ENCODE results near the gene RGS17.
A peak's percentile ranks its signal among the peaks of the same experiment; 100 is the strongest.
"Not testable (repeated sequence)": the region's sequence is repeated elsewhere in the genome, so short reads cannot be mapped to it uniquely, and the experiment has no call there.

The RGS17 gene

DNA sequence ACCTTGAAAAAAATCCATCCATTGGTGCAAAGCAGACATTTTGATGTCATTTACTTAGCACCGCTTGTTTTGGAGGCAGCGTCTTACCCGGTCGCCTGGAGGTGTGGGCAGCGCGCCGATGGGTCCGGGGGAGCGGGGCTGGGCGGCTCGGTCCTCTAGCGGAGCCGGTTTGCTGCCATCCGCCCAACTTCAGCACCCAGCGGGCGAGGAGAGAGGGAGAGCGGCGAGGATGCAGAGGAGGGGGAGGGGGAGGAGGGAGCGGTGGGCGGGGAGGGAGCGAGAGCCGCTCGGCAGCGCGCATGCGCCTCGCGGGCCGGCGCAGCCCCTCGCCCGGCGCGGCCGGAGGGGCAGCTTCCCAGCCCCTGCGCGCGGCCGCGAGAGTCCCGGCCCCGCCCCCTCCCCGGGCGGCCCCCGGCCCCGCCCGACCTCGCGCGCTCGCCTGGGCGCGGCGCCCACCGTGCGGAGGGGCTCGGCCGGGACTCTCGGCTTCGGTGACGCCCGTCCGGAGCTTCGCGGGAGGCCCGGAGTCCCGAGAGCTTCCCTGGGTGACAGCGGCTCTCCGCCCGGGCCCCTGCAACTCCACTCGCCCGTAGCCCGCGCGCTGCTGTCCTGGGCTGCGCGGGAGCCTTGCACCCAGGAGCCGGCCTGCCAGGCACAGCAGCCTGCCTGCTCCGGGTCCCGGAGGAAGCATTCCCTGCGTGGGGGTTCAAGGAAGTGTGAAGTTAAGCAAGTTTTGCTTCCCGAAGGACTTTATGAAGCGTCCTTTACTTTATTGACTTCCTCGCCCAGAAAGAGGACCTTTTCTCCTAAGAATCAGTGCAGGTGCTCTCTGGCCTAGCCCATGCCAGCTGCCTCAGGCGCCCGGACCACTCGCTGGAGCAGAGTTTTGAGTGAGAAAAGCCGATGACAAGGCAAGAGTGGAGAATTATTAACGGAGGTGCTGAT is at the start of gene RGS17:
TSS of gene RGS17 (minus strand) at position 246 of the 945 bp plus-strand sequence. CDS start 87,264 bp downstream, outside the sequence.
- DNase-seq (ENCODE audit: low spot score) = peak; percentile 76

DNA sequence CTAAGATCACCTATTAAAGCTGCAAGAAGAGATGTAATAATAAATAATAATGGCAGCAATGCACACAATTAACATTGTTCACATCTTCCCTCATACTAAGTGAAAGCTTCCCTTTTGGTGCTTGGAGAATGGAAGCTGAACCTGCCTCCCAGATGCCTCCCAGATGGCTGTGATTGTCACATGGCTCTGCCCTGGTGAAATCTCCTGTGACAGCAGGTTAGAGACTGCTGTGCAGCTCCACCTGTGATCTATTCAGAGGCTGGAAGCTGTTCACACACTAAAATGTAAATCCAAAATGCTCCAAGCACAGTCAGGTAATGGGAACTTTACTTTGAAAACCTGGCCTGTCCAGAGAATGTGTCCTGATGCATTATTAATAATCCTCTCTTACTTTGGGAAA is 41.7 kb upstream of the RGS17 start:
- no peak for DNase-seq (ENCODE audit: low spot score)

GRCh38 chr6:153170511-153170910 is 39.4 kb upstream of the RGS17 start:
- no peak for DNase-seq (ENCODE audit: low spot score)

GRCh38 chr6:153167907-153168306 is 36.8 kb upstream of the RGS17 start:
- no peak for DNase-seq (ENCODE audit: low spot score)

- no peak for DNase-seq (ENCODE audit: low spot score)
These were observed 36.2 kb upstream of the RGS17 start for GRCh38 chr6:153167061-153167891.

- DNase-seq (ENCODE audit: low spot score) = peak; percentile 9
These were observed 31.6 kb upstream of the RGS17 start for GRCh38 chr6:153162646-153163045.

DNA sequence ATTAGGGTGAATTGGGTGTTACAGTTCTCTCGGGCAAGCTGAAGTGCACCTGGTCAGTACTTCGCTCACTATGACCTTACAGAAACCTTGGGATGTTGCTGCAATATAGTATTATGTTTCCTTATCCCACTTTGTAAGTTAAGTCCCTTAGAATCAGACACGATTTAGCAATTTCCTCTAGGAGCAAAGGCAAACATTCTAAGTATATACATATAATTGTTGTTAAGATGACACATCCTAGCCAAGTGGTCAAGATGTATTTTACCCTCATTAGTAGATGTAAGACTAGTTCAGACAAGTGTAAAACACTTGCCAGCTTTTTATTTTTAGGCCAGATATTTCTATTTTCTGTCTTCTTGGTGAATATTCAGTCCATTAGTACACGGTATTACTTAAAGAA is 31.1 kb upstream of the RGS17 start:
- DNase-seq (ENCODE audit: low spot score) = no peak

DNA sequence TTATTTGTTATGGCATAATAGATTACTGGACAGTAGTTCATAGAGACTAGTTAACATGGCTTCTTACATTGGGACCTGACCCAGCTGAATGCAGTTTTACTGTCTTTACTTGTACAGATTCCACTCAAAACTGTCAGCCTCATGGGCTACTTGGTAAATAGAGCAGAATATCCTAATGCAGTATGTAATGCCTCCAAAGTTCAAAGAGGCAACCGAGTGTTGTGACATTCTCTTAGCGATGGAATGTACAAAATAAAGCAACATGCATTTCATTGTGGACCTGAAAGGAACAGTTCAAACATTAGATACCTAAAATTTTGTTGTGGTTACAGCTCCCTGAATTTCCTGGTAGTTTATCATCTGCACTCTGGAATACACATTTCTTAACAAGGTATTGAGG is 29.1 kb upstream of the RGS17 start:
- DNase-seq (ENCODE audit: low spot score) = no peak

GRCh38 chr6:153150752-153151440 is 19.8 kb upstream of the RGS17 start:
- no peak for DNase-seq (ENCODE audit: low spot score)

DNA sequence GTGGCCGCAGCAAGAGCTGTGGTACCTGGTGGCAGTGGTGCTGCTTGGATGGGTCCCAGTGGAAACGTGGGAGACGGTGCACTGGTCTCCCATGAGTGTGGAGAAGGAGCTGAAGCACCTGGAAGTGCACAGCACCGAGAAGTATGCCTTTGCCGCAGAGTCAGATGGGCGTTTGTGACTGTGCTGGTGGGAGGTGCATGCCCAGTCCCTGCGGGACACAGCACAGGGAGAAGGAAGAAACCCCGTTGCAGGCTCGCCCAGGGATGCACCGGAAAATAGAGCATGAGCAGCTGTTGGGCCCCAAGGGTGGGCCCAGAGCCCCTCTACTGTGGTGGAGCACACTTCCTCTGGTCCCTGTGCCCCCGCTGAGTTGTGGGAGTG is 19.3 kb upstream of the RGS17 start:
- no peak for DNase-seq (ENCODE audit: low spot score)

DNA sequence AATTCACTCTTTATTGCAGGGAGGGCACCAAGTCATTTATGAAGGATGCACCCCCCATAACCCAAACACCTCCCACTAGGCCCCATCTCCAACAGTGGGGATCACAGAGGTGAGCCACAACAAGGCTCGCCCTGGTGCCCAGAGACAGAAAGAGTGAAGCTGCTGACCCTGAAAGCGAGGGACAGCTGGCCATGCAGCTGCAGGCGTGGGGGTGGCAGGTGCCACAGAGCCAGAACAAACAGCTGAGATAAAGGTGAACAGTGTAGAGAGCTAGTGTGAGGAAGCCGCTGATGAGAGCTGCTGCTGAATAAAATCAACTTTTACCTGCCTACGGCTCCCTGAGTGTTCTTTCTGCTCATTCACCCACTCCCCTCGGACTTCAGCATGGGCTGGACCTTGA is 18.8 kb upstream of the RGS17 start:
- DNase-seq (ENCODE audit: low spot score) = no peak

GRCh38 chr6:153146413-153146812 is 15.3 kb upstream of the RGS17 start:
- no peak for DNase-seq (ENCODE audit: low spot score)

GRCh38 chr6:153145591-153145990 is 14.5 kb upstream of the RGS17 start:
- no peak for DNase-seq (ENCODE audit: low spot score)

DNA sequence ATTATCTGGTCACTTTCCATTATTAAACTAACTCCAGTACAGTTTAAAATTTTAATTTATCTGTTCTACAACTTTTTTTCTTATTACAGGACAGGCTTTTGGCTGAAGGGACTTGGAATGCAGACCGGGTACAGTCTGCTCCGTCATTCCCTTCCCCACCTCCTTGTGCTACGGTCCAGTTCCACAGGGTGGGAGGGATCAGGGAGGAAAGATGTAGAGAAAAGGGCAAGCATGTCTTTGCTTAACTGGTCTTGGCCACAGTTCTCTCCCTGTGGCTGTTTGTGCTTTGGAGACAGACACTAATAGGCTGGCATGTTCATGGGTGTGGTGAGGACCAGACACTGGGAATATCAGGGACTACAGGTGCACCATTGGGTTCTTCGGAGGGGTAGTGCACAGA is 12.1 kb upstream of the RGS17 start:
- DNase-seq (ENCODE audit: low spot score) = no peak

DNA sequence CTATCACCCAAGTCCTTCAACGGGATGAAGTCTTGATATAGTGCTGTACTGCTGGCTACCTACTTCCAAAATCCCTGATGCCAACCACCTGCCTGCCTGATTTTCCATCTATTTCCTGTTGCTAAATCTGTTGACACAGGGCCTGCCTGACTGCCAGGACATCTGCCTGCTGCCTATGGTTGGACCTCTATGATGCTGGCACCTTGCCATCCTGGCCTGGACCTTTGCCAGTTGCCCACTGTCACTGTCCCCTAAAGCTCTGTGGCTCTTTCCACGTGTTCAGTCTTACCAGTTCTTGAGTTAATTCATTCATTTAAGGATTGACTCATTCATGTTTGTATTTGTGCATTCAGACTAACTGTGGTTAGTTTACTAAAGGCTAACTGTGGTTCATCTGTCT is 9.2 kb upstream of the RGS17 start:
- no peak for DNase-seq (ENCODE audit: low spot score)

DNA sequence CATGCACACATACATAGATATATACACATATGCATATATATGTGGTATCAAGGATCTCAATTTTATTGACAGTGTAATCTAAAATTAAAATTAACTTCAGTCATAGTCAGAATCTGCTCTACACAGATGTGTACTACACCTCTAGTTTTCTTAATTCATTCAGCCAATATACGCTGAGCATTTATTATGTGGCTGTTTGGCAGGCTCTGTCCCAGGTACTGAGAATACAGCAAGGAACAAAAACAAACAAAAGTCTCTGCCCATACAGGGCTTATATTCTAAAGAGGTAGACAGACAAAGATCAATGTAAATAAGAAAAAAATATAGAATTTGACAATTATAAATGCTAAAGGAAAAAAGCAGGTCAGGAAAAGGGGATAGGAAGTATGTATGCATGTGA is 7.8 kb upstream of the RGS17 start:
- DNase-seq (ENCODE audit: low spot score) = no peak

GRCh38 chr6:153135681-153136080 is 4.6 kb upstream of the RGS17 start:
- no peak for DNase-seq (ENCODE audit: low spot score)

- DNase-seq (ENCODE audit: low spot score) = not testable (repeated sequence)
These were observed 2.6 kb upstream of the RGS17 start for GRCh38 chr6:153133667-153134066.

GRCh38 chr6:153130515-153131036 is 506 bp downstream of the RGS17 start:
- no peak for DNase-seq (ENCODE audit: low spot score)

DNA sequence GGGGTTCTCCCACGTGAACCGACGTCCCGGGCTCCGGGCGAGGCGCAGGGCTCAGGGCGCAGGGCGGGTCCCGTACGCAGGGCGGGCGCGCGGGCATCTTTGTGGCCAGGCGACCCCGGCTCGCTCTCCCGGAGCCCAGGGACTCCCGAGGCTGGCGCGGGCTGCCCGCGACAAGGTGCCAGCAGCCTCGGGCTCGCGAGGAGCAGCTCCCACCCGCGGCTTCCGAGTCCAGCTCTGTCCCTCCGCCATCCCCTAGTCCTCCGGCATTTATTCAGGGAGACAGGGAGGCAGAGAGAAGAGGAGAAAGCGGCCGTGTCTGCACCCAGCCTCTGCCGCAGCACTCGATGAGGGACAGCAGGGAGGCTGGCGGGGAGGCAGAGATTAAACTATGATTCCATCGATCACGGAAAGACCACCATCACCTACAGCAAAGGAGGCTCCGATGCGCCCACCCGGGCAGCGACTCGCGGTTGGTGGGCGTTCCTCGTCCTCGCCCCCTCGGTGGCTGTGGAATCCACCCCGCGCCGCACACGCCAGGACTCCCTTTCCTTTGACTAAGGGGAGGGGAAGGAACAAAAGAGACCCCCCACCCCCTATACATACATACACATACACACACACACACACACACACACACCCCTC is 1.1 kb downstream of the RGS17 start:
- DNase-seq (ENCODE audit: low spot score) = peak; percentile 15

DNA sequence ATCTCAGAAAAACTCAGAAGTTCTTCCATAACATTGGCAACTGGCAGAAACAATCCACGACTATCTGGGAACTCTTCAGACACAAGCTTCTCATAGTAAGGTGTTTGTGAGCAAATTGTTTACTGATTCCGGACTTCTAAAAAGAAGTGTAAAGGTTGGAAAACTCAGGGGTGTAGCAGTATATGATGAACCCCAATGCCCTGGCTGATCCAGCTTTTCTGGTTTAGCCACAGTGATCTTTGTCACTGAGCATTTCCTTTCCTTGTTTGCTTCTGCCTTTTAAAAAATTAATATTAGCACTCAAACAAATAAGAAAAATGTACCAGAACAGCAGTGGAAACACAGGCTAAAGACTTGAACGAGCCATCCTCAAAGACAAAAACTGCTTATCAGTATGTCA is 4.9 kb downstream of the RGS17 start:
- DNase-seq (ENCODE audit: low spot score) = no peak

- DNase-seq (ENCODE audit: low spot score) = no peak
These were observed 6.0 kb downstream of the RGS17 start for GRCh38 chr6:153125032-153125431.

Data from Ammon's horn (tissue), 1 donor.